Type B pancreatic cell (in vitro differentiated cells): ENCODE data around the gene POLN. TPM values are rescaled to one million over a fixed set of nuclear protein-coding genes. Genes with fewer than 3 reads are reported as not detected.

Experiments
- DNase-seq: peaks from one replicate; pipeline ENCODE4 v3.0.0; 2021; ENCODE audit warnings: mixed read lengths; ENCODE audit not compliant: unreplicated experiment; ENCODE audit errors: extremely low spot score
- H3K27ac Mint-ChIP-seq: 2 replicates; pipeline ENCODE4 v1.8.0; 2021; ENCODE audit warnings: mild to moderate bottlenecking, mixed read lengths
- H3K27me3 Mint-ChIP-seq: 2 replicates; pipeline ENCODE4 v1.8.0; 2021; ENCODE audit warnings: mixed read lengths
- H3K36me3 Mint-ChIP-seq: 2 replicates; pipeline ENCODE4 v1.8.0; 2021; ENCODE audit warnings: mixed read lengths
- H3K4me1 Mint-ChIP-seq: one replicate; pipeline ENCODE4 v1.8.0; 2021; ENCODE audit warnings: mixed read lengths; ENCODE audit not compliant: unreplicated experiment
- H3K4me3 Mint-ChIP-seq: 2 replicates; pipeline ENCODE4 v1.8.0; 2021; ENCODE audit warnings: mild to moderate bottlenecking, mixed read lengths
- H3K9me3 Mint-ChIP-seq: 2 replicates; pipeline ENCODE4 v1.8.0; 2021; ENCODE audit warnings: mixed read lengths
- total RNA-seq: library from RNA; stranded (reverse); gene quantifications from 2 replicates; pipeline ENCODE4 v1.2.1, GENCODE V29; 2021; ENCODE audit warnings: low replicate concordance
- TF ChIP-seq, protein P1 (sequence below): fragments of 200-600 bp; sonication (generic); conservative IDR thresholded peaks from 2 replicates; pipeline ENCODE4 v1.5.0; 2021; ENCODE audit warnings: antibody characterized with exemption, mild to moderate bottlenecking

The POLN gene
- total RNA-seq, 1 donor from 2014 or later = 4.1 TPM

DNA sequence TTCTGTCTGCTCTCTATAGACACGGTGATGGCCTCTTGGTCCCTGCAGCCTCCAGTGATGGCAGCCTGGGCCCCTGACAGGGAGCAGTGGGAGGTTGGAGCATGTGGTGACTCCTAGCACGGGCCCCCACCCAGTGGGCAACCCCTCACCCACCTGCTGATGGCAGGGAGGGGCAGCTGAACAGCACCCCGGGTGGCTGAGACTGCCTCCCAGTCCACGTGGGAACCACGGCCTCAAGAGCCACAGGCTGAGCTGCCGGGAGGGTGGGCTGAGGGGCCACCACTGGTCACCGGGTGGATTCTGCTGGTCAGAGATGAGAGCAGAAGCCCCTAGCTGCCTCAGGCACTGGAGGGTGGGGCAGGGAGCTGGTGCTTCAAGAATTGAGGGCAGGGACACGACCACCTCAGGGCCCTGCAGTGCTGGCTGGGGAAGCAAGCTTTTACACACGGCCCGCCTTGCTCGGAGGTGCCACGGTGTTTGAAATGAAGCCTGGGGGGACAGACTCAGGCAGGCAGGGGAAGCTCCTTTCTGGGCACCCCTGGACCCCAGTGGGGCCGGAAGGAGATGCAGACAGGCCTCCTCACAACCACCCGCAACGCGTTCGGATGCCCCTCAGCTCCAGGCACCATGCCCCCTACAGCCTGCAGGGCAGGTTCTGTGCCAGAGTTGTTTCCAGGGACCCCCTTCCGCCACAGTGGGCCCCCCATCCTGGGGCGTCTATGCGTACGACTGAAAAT is 6.3 kb upstream of the POLN start:
- Mint-ChIP-seq H3K9me3 (no peaks in the 10 kb centered on the region), H3K4me3 (no peak overlapping the region), H3K36me3 (peaks cover 4% of the 10 kb centered on the region), H3K27ac (no peak overlapping the region), H3K4me1 (peaks cover 22% of the 10 kb centered on the region), H3K27me3 (no peaks in the 10 kb centered on the region)
- no peak for DNase-seq
- TF ChIP-seq, protein P1, sequence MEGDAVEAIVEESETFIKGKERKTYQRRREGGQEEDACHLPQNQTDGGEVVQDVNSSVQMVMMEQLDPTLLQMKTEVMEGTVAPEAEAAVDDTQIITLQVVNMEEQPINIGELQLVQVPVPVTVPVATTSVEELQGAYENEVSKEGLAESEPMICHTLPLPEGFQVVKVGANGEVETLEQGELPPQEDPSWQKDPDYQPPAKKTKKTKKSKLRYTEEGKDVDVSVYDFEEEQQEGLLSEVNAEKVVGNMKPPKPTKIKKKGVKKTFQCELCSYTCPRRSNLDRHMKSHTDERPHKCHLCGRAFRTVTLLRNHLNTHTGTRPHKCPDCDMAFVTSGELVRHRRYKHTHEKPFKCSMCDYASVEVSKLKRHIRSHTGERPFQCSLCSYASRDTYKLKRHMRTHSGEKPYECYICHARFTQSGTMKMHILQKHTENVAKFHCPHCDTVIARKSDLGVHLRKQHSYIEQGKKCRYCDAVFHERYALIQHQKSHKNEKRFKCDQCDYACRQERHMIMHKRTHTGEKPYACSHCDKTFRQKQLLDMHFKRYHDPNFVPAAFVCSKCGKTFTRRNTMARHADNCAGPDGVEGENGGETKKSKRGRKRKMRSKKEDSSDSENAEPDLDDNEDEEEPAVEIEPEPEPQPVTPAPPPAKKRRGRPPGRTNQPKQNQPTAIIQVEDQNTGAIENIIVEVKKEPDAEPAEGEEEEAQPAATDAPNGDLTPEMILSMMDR = no peak

DNA sequence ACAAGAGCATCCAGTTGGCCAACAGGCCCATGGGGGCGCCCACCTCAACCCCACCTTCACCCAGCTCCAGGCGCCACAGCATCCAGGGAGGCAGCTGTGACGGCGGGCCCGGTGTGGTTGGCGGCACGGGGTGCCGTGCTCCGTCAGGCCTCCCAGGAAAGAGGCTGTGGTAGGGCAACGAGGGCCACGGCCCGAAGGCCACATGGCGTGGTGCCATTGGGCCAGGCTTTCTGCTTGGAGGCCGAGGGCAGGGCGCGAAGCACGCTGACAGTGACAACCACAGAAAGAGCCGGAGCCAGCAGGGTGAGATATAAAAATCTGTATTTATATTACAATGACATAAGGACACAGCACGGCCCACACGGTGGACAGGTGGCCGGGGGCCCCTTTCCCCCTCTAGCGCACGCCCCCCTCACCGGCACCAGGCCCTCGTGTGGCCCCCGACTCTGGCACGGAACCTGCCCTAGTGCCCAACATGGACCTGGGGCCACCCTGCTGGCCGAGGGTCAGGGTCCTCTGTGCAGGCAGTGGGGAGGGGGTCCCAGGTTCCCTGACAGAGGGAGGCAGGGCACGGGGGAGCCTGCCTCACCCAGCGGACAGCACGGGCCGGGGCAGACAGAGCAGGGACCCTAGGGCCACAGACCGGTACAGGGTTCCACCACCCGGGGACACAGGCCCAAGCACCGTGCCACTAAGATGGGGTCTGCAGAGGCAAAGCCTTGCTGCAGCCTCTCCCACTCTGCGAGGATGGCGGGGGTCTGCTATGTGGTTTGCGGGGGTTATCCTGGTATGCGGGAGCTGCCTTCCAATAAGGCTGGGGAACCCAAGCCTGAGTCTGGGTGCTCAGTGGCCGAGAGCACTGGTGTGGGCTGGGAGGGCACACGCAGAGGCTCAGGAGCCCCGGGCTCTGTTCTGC is 5.5 kb upstream of the POLN start:
- H3K9me3 Mint-ChIP-seq = no peaks in the 10 kb centered on the region
- peaks cover 23% of the 10 kb centered on the region for H3K4me1 Mint-ChIP-seq
- no peaks in the 10 kb centered on the region for H3K36me3 Mint-ChIP-seq
- H3K4me3 Mint-ChIP-seq = no peak overlapping the region
- H3K27me3 Mint-ChIP-seq = no peaks in the 10 kb centered on the region
- TF ChIP-seq, protein P1 = no peak
- no peak for DNase-seq
- no peak overlapping the region for H3K27ac Mint-ChIP-seq

DNA sequence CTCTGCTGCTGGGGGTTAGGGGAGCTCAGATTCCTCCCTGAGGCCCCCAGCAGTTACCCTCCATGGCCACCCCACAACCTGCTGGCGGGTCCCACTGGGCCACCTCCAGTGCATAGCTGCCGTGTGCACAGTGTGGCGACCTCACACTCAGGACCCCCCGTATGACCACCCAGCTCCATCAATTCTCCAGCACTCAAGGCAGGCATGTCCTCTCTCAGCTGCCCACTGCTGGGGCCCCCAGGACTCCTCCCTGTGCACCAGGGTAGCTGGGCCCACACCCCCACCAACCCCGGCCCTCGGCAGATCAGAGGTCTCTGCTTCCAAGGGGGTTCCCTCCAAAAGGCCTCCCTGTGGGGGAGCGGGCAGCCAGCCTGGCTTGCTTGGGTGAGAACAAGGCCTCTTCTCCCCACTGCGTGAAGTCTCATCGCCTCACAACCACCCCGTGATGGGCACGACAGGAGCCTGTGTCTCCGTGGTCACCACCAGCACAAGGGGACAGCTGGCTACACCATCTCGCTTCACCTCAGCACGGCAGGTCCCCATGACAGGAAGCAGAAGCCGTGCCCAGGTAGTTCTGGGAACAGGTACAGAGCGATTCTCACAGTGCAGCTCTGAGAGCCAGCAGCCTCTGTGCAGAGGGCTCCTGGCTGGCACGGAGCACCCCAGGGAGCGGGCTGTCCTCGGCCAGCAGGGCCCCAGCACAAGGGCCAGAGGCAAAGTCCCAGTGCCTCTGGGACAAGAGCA is 4.6 kb upstream of the POLN start:
- DNase-seq = no peak
- Mint-ChIP-seq H3K27ac (no peak overlapping the region), H3K27me3 (no peaks in the 10 kb centered on the region), H3K36me3 (no peaks in the 10 kb centered on the region), H3K9me3 (no peaks in the 10 kb centered on the region), H3K4me3 (no peak overlapping the region), H3K4me1 (peaks cover 23% of the 10 kb centered on the region)
- TF ChIP-seq, protein P1 = no peak

- no peaks in the 10 kb centered on the region for H3K36me3 Mint-ChIP-seq
- TF ChIP-seq, protein P1 = no peak
- no peak overlapping the region for H3K4me3 Mint-ChIP-seq
- peak overlapping the region; percentile 34 for H3K27ac Mint-ChIP-seq
- peaks cover 24% of the 10 kb centered on the region for H3K4me1 Mint-ChIP-seq
- DNase-seq = no peak
- H3K9me3 Mint-ChIP-seq = no peaks in the 10 kb centered on the region
- H3K27me3 Mint-ChIP-seq = no peaks in the 10 kb centered on the region
These were observed 3.9 kb upstream of the POLN start for GRCh38 chr4:2245787-2246275.

GRCh38 chr4:2245057-2245786 is 3.3 kb upstream of the POLN start:
- no peaks in the 10 kb centered on the region for H3K9me3 Mint-ChIP-seq
- no peak for DNase-seq
- H3K36me3 Mint-ChIP-seq = no peaks in the 10 kb centered on the region
- peak overlapping the region; percentile 34 for H3K27ac Mint-ChIP-seq
- no peaks in the 10 kb centered on the region for H3K27me3 Mint-ChIP-seq
- peaks cover 30% of the 10 kb centered on the region for H3K4me1 Mint-ChIP-seq
- TF ChIP-seq, protein P1 = no peak
- no peak overlapping the region for H3K4me3 Mint-ChIP-seq
